ENCODE results near the gene KLK13.

- TF ChIP-seq CTCF (IDR thresholded peaks at IDR 0.05 in 8 of 11, conservative IDR thresholded peaks at IDR 0.05 in 3 of 11) (peak in 2 of 11 experiments; percentile 23 to 33), POLR2A (IDR thresholded peaks at IDR 0.05) (no peak)
Observed at GRCh38 chr19:51098365-51099046, 33.6 kb upstream of the KLK13 start.
